ENCODE measurements around the gene SYNDIG1. TPM values are rescaled to one million over a fixed set of nuclear protein-coding genes. Genes with fewer than 3 reads are reported as not detected.

SYNDIG1 gene
- total RNA-seq, 2 donors from 2014 or later = not detected

DNA sequence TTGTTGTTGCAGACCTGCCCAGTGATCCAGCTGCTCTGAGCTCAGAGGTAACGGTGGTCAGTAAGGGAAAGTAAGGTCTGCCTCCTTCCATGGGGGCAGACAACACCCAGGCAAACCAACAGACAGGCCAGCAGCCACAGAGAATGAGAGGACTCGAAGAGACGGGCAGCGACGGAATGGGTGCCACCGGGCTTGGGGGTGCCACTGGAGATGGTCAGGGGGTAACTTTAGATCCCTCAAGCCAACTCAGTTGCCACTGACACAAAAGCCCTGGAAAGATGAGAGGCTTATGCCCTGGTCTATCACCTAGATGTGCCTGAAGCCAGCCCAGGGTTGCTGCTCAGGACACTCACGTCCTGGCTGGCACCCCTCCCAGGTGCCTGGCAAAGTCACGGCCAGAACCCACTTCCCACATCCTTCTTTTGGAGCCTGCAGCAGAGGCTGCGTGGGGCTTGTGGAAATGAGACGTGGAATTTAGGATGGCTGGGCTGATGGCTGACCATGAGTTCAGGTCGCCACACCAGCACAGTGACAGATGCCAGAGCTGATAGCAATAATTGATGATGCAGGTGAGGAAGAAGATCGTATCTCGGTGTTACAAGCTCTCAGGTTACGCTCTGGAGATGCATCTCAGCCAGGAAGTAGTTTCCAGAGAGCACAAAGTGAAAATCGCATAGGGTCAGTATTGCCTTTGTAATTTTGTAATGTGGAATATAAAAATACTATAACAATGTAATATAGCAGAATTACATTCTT is 209.1 kb downstream of the SYNDIG1 start:
- Mint-ChIP-seq H3K4me1 (no peaks in the 10 kb centered on the region), H3K27ac (no peak overlapping the region), H3K36me3 (ENCODE audit: low read depth) (no peaks in the 10 kb centered on the region), H3K9me3 (no peaks in the 10 kb centered on the region), H3K27me3 (no peaks in the 10 kb centered on the region), H3K4me3 (no peak overlapping the region)
- no peak for ATAC-seq (replicated peaks)

DNA sequence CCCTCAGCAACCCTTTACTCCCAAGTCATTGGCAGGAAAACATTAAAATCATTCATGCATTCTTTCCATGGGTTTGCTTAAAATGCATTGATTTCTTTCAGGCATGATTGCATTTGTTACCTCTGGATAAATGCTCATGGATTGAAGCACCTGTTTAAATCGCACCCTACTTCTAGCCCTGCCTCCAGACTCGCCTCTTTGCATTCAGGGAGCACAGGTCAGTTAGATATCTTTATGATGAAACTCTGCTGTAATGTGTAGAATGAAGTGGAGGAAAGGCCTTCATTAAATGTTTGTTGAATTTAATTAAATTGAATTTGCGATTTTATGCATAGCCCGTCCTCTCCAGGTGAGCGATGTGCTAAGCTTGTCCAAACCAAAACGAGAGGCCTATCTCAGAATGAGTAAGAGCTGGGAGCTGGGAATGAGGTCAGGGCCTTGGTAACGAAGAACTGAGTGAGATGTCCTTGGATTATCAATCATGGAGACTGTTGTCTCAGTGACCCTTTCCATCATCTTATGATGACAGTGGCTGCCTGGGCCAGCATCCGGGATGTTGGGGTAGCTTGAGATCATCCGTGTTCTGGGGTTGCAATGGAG is 210.1 kb downstream of the SYNDIG1 start:
- no peak overlapping the region for H3K4me3 Mint-ChIP-seq
- no peak for ATAC-seq (replicated peaks)
- no peak overlapping the region for H3K27ac Mint-ChIP-seq
- H3K36me3 Mint-ChIP-seq (ENCODE audit: low read depth) = no peaks in the 10 kb centered on the region
- H3K27me3 Mint-ChIP-seq = no peaks in the 10 kb centered on the region
- no peaks in the 10 kb centered on the region for H3K9me3 Mint-ChIP-seq
- H3K4me1 Mint-ChIP-seq = no peaks in the 10 kb centered on the region

DNA sequence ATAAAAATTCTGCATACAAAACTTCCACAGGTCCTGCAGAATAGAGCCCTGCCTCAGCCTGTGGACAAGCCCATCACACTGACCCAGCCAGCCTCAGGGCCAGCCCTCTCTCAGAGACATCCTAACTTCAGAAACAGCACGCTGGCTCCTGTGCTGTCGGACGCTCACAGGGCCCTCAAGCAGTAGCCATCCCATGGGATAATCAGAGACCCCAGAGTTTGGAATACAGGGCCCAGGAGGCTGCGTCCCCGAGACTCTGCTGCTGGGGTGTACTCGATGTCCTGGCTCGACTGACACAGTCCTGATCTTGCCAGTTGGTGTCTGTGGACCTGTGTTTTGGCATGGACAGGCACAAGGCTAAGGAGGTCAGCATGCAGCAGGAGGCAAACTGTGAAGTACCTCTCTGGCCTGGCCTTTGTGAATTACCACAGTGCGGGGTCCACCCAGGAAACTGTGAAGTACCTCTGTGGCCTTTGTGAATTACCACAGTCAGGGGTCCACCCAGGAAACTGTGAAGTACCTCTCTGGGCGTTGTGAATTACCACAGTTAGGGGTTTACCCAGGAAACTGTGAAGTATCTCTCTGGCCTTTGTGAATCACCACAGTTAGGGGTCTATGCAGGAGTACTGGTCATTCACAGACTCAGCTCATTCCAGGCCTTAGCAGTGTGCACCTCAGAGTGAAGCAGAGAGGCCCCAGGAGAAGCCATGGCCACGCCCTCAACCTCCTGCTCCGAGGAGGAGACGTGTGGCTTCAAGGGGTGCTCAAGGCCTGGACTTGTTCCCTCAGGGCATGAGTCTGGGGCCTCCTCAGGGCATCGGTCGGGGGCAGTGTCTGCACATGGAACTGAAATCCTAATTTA is 212.4 kb downstream of the SYNDIG1 start:
- H3K4me1 Mint-ChIP-seq = no peaks in the 10 kb centered on the region
- H3K27me3 Mint-ChIP-seq = peaks cover 1% of the 10 kb centered on the region
- no peak overlapping the region for H3K4me3 Mint-ChIP-seq
- ATAC-seq (replicated peaks) = no peak
- H3K9me3 Mint-ChIP-seq = no peaks in the 10 kb centered on the region
- H3K27ac Mint-ChIP-seq = no peak overlapping the region
- H3K36me3 Mint-ChIP-seq (ENCODE audit: low read depth) = no peaks in the 10 kb centered on the region

DNA sequence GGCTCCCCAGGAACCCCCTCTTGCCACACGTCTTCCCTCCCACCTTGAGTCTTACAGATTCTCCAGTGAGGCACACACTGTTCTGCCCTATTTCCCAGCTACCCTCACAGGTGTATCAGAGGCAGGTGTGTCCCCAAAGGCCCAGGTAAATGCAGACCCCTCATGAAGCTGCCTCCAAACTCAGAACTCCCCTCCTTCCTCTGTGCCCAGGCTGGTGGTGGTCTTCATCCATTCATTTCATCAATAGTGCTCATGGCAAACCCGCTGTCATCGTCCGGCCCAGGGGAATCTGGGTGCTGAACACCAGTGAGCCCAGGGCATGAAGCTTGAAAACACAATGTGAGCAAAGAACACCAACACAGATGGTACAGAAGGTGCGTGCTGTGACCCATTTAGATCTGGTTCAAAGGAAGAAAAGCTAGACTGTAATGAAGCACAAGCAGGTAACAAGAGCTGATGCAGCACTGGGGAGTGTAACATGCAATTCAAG is 213.1 kb downstream of the SYNDIG1 start:
- no peaks in the 10 kb centered on the region for H3K9me3 Mint-ChIP-seq
- peaks cover 4% of the 10 kb centered on the region for H3K27me3 Mint-ChIP-seq
- no peak overlapping the region for H3K27ac Mint-ChIP-seq
- no peak for ATAC-seq (replicated peaks)
- no peaks in the 10 kb centered on the region for H3K4me1 Mint-ChIP-seq
- no peaks in the 10 kb centered on the region for H3K36me3 Mint-ChIP-seq (ENCODE audit: low read depth)
- H3K4me3 Mint-ChIP-seq = no peak overlapping the region

DNA sequence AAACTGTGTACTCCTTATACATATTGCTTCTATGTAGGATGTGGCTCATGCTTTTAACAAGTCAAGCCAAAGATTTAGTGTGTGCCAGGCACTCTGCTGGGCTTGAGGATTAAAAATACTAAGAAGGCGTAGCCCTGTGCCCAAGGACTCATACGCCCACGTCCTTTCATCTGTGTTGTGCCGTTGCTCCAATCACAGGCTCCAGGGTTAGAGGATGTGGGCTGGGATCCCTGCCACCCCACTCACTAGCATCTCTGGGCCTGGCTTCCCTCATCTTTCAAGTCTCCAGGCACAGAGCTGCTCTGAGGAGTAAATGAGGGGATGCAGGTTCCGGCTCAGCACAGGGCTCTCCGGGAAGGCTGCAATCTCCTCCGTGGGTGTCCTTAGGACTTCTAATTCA is 214.2 kb downstream of the SYNDIG1 start:
- Mint-ChIP-seq H3K36me3 (ENCODE audit: low read depth) (no peaks in the 10 kb centered on the region), H3K4me3 (no peak overlapping the region), H3K27ac (no peak overlapping the region), H3K27me3 (peaks cover 6% of the 10 kb centered on the region), H3K9me3 (no peaks in the 10 kb centered on the region), H3K4me1 (no peaks in the 10 kb centered on the region)
- ATAC-seq (replicated peaks) = no peak

DNA sequence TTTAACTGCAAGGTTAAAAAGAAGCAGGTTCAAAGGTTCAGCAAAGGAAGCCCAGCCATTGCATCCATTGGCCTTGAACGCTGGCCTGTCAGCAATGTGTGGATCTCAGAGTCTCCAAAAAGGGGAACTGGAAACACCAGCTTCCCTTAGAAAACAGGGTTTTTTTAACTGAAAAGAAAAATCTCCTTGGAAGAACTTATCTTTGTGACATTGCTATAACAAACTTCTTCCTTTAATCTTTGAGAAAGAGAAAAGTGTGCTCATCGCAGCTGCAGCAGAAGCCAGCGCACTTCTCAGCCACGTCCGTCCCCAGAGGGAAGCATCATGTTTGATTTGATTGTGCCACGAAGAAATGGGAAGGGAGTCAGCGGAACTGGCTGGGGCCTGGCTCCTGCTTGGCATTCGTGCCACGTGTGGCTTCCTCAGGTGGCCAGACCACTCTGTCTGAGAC is 215.0 kb downstream of the SYNDIG1 start:
- no peaks in the 10 kb centered on the region for H3K9me3 Mint-ChIP-seq
- H3K27me3 Mint-ChIP-seq = peaks cover 10% of the 10 kb centered on the region
- H3K27ac Mint-ChIP-seq = no peak overlapping the region
- no peaks in the 10 kb centered on the region for H3K36me3 Mint-ChIP-seq (ENCODE audit: low read depth)
- no peaks in the 10 kb centered on the region for H3K4me1 Mint-ChIP-seq
- H3K4me3 Mint-ChIP-seq = no peak overlapping the region
- no peak for ATAC-seq (replicated peaks)

DNA sequence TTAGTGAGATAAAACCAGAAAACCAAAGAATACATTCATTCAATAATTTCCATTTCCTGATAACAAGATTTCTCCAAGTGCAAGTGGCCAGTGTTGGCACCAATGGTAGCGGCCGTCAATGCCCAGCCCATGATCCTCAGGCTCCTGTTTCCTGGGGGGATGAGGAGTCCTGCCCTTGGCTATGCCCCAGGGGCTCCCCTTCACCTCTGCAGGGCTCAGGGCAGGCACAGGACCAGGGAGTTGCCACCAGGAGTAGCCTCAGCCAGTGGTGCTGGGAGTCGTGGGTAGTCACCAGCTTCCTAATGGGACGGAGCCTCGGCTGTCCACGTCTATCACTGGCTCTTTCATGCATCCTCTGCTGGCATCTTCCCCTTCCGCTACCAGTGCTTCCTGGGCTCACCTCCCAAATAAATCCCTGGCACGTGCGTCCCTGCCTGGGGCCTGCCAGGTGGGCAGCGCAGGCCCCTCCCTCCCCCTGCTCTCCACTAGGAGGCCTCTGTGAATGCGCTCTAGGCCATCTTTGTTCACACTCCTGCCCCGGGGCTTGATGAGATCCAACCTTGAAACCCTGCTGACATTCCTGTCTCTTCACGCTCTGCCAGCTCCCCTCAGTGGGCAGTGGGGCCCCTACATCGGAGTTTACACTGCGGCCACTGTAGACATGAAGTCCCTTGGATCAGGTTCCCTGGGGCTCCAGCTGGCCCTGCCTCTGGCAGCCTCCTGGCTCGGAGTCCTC is 215.7 kb downstream of the SYNDIG1 start:
- ATAC-seq (replicated peaks) = no peak
- no peaks in the 10 kb centered on the region for H3K9me3 Mint-ChIP-seq
- no peaks in the 10 kb centered on the region for H3K4me1 Mint-ChIP-seq
- H3K27ac Mint-ChIP-seq = no peak overlapping the region
- H3K36me3 Mint-ChIP-seq (ENCODE audit: low read depth) = no peaks in the 10 kb centered on the region
- no peak overlapping the region for H3K4me3 Mint-ChIP-seq
- H3K27me3 Mint-ChIP-seq = peaks cover 15% of the 10 kb centered on the region

DNA sequence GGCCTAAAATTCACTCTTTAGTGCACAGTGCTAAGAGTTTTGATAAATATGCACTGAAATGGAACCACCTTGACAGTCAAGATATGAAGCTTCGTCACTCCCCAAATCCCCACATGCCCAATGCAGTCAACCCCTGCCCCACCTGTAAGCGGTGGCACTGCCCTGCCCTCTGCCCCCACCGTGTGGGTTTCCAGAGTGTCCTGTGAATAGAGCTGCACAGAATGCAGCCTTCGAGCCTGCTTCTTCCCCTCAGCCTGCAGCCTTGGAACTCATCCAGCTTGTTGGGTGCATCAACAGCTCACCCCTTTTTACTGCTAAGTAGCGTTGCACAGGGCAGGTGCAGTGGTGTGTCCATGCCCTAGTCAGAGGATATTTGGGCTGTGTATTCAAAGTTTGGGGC is 216.3 kb downstream of the SYNDIG1 start:
- Mint-ChIP-seq H3K4me3 (no peak overlapping the region), H3K27ac (no peak overlapping the region), H3K27me3 (peaks cover 15% of the 10 kb centered on the region), H3K9me3 (no peaks in the 10 kb centered on the region), H3K36me3 (ENCODE audit: low read depth) (no peaks in the 10 kb centered on the region), H3K4me1 (no peaks in the 10 kb centered on the region)
- no peak for ATAC-seq (replicated peaks)

DNA sequence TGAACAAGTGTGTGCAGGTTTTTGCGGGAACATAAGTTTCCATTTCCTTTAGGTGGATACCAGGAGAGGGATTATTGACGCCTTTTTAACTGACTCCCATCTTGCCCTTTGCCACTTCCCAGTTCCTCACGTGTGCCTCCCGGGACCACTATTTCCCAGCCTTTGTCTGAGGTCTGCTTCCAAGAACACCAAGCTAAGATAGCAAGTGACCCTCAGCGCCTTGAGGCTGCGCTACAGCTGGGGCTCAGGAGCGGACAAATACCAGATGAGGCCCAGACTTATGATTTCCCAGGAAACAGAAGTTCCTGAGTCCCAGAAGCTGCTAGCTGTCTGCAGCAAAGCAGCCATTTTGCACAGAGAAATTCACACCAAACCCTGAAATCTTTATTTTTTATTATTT is 216.7 kb downstream of the SYNDIG1 start:
- Mint-ChIP-seq H3K9me3 (no peaks in the 10 kb centered on the region), H3K4me3 (no peak overlapping the region), H3K36me3 (ENCODE audit: low read depth) (no peaks in the 10 kb centered on the region), H3K27ac (no peak overlapping the region), H3K4me1 (no peaks in the 10 kb centered on the region), H3K27me3 (peaks cover 15% of the 10 kb centered on the region)
- no peak for ATAC-seq (replicated peaks)

DNA sequence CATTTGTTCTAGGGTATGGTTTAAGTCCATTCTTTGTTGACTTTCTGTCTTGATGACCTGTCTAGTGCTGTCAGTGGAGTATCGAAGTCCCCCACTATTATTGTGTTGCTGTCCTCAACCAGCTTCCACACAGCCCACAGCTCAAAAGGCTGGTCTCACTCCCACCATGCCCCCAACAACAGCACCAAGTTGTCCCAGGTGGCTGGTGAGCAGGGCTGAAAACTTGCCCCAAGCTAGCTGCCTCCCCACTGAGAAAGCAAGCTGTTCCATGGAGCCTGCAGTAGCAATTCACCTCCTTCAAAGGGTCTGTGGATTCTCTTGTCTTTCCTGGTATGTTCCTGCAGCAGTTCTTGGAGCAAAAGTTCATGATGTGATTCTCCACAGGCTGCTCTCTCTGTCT is 221.0 kb downstream of the SYNDIG1 start:
- Mint-ChIP-seq H3K27ac (no peak overlapping the region), H3K9me3 (no peaks in the 10 kb centered on the region), H3K27me3 (peaks cover 25% of the 10 kb centered on the region), H3K4me1 (no peaks in the 10 kb centered on the region), H3K36me3 (ENCODE audit: low read depth) (no peaks in the 10 kb centered on the region), H3K4me3 (no peak overlapping the region)
- no peak for ATAC-seq (replicated peaks)

DNA sequence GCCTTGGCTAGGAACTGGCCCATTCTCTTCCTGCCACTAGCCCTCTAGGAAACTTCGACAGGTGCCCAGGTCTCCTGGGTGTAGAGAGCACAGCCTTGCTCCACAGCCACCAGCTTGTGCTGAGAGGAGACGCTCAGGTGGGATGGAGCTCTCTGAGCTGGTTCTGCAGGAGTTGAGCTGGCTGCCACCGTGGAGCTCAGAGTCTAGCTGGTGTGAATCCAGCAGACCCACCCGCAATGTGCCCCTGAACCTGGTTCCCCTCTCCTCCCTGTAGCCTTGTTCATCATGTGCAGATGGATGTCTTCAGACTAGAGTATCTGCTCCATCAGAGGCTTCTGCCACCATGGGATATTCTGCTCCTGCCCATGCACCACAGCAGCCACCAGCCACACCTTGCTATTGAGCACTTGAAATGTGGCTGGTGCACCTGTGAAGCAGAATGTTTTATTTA is 222.5 kb downstream of the SYNDIG1 start:
- ATAC-seq (replicated peaks) = no peak
- H3K36me3 Mint-ChIP-seq (ENCODE audit: low read depth) = no peaks in the 10 kb centered on the region
- no peak overlapping the region for H3K27ac Mint-ChIP-seq
- H3K4me3 Mint-ChIP-seq = no peak overlapping the region
- H3K4me1 Mint-ChIP-seq = no peaks in the 10 kb centered on the region
- peaks cover 23% of the 10 kb centered on the region for H3K27me3 Mint-ChIP-seq
- no peaks in the 10 kb centered on the region for H3K9me3 Mint-ChIP-seq

DNA sequence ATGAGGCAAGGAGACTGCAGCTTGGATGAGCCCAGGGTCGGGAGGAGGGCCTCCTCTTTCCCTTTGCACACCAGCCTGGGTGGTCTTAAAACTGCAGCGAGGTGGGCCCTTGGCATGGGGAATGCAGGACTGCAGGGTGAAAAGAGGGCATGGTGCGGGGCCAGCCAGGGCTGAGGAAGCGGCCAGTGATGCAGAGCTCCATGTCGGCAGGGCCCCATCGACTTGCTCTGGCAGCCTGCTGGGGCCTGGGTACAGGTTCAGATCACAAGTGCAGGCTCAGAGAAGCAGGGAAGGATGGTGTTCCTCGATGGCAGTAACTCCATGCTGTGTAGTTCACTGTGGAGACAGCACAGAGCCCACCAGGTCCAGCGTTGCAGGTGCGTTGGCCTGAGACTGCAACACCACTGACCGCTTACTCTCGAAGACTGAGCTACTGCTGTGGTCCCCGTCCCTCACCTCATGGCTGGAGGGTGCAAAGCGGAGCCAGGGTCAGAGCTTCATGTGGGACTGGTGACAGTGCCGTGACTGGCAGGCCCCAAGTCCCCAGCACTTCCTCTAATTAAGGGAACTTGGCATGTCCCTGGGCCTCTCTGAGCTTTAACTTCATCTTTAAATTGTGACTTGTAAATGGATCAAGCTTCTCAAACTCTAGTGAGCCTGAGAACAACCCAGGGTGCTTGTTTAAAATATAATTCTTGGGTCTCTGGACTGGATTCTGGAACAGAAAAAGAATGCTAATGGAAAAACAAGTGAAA is 223.2 kb downstream of the SYNDIG1 start:
- Mint-ChIP-seq H3K4me3 (no peak overlapping the region), H3K4me1 (no peaks in the 10 kb centered on the region), H3K27ac (no peak overlapping the region), H3K27me3 (peaks cover 20% of the 10 kb centered on the region), H3K9me3 (no peaks in the 10 kb centered on the region), H3K36me3 (ENCODE audit: low read depth) (no peaks in the 10 kb centered on the region)
- ATAC-seq (replicated peaks) = no peak

DNA sequence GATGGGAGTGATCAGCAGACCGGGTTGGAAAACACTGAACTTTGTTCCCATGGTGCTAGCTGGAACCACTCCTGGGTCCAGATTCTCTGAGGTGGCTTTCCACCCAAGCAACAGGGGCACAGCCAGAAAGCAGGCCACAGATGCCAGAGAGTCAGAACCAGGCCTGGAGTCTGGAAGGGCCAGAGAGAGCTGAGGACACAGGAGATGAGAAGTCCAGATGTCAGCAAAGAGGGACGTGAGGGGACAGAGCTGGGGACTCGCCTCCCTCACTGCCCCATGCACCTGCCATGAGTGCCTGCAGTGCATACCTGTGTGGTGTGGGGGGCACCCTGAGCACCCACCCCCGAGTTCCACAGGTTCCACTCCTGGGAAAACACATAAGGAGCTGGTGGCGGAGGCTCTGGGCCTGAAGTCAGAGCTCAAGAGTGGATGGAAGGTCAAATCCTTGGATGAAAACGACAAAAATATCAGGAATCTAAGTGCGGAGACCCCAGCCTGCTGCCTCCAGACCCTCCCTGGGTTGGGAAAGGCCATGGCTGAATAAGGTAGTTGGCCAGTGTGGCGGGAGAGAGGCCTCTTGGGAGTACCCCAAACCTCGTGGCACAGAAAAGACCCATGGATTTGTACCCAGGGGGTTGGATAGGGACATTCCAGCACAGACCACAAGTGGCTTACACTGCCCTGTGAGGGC is 224.2 kb downstream of the SYNDIG1 start:
- no peak for ATAC-seq (replicated peaks)
- H3K4me1 Mint-ChIP-seq = no peaks in the 10 kb centered on the region
- no peak overlapping the region for H3K27ac Mint-ChIP-seq
- H3K9me3 Mint-ChIP-seq = no peaks in the 10 kb centered on the region
- H3K27me3 Mint-ChIP-seq = peaks cover 19% of the 10 kb centered on the region
- H3K4me3 Mint-ChIP-seq = no peak overlapping the region
- no peaks in the 10 kb centered on the region for H3K36me3 Mint-ChIP-seq (ENCODE audit: low read depth)
